NCI-H2107 treated with DMSO at 0.1 percent for 48 hours (cell line): ENCODE measurements around the gene PDLIM7.
A peak's percentile ranks its signal among the peaks of the same experiment; 100 is the strongest.

Source experiments
- DNase-seq: peaks from one replicate; lab custom pipeline; 2025; ENCODE audit not compliant: unreplicated experiment; lab: John Stamatoyannopoulos, UW

Gene PDLIM7

GRCh38 chr5:177507596-177508220 lies 10.3 kb upstream of the PDLIM7 start:
- no peak for DNase-seq

GRCh38 chr5:177507165-177507564 lies 9.8 kb upstream of the PDLIM7 start:
- no peak for DNase-seq

- DNase-seq = no peak
Observed at GRCh38 chr5:177505075-177505474, 7.7 kb upstream of the PDLIM7 start.

GRCh38 chr5:177504086-177505056 lies 7.0 kb upstream of the PDLIM7 start:
- DNase-seq = no peak

- DNase-seq = no peak
Observed at GRCh38 chr5:177503351-177504085, 6.1 kb upstream of the PDLIM7 start.

GRCh38 chr5:177502886-177503285 lies 5.5 kb upstream of the PDLIM7 start:
- no peak for DNase-seq

GRCh38 chr5:177501874-177502678 lies 4.7 kb upstream of the PDLIM7 start:
- DNase-seq = no peak

- DNase-seq = peak; percentile 25
Observed at GRCh38 chr5:177500685-177501522, 3.5 kb upstream of the PDLIM7 start.

GRCh38 chr5:177499842-177500241 lies 2.4 kb upstream of the PDLIM7 start:
- no peak for DNase-seq

- DNase-seq = no peak
Observed at GRCh38 chr5:177498013-177498787, 796 bp upstream of the PDLIM7 start.

- DNase-seq = no peak
Observed at GRCh38 chr5:177496727-177497291, 595 bp downstream of the PDLIM7 start.

- no peak for DNase-seq
Observed at GRCh38 chr5:177496070-177496726, 1.2 kb downstream of the PDLIM7 start.

- no peak for DNase-seq
Observed at GRCh38 chr5:177495243-177496060, 2.0 kb downstream of the PDLIM7 start.

GRCh38 chr5:177494346-177495195 lies 2.8 kb downstream of the PDLIM7 start:
- no peak for DNase-seq

GRCh38 chr5:177493795-177494345 lies 3.5 kb downstream of the PDLIM7 start:
- no peak for DNase-seq

GRCh38 chr5:177492841-177493240 lies 4.6 kb downstream of the PDLIM7 start:
- DNase-seq = no peak
